Iris pigment epithelial cell (primary cell): ENCODE measurements around the gene MAPK1.
"Not testable (repeated sequence)": the region's sequence is repeated elsewhere in the genome, so short reads cannot be mapped to it uniquely, and the experiment has no call there.

Experiments used
- DNase-seq: peaks from one replicate; pipeline ENCODE4 v3.0.0-alpha.2; 2011; ENCODE audit warnings: low read depth

Gene MAPK1

DNA sequence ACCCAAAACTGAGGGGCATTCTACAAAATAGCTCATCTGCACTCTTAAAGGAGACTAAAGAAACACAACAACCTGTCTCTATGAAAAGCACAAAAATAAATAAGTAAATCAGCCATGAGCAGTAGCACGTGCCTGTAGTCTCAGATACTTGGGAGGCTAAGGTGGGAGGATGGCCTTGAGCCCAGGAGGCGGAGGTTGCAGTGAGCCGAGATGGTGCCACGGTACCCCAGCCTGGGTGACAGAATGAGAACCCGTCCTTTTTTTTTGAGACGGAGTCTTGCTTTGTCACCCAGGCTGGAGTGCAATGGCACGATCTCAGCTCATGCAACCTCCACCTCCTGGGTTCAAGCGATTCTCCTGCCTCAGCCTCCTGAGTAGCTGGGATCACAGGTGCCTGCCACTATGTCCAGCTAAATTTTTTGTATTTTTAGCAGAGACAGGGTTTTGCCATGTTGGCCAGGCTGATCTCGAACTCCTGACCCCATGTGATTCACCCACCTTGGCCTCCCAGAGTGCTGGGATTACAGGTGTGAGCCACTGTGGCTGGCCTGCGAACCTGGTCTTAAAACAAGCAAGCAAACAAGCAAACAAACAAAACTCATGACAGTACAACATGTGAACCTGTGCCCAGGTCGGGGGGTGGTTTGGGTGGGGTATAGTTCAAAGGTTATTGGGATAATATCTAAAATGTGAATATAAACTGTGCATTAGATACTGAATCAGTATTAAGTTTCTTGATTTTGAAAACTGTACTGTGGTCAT is 76.4 kb downstream of the MAPK1 start:
- not testable (repeated sequence) for DNase-seq

DNA sequence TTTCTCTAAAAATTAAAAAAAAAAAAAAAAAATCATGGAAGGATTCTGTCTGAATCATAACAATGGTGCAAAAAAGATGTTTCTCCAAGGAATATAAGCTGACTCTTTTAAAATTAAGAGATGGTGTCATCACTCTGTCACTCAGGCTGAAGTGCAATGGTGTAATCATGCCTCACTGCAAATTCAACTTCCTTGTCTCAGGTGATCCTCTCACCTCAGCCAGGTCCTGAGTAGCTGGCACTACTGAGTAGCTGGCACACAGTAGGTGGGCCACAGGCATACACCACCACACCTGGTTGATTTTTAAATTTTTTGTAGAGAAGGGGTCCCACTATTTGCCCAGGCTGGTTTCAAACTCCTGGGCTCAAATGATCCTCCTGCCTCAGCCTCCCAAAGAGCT is 77.1 kb downstream of the MAPK1 start:
- DNase-seq: no peak

DNA sequence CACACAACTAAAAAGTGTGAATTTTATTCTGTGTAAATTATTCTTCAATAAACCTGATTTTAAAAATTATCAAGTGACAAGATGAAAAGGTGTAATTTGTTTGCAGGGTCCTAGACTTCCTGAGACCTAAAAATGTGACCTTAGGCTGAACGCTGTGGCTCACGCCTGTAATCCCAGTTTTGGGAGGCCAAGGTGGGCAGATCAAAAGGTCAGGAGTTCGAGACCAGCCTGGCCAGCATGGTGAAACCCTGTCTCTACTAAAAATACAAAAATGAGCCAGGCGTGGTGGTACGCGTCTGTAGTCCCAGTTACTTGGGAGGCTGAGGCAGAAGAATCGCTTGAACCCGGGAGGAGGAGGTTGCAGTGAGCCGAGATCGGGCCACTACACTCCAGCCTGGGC is 79.9 kb downstream of the MAPK1 start:
- DNase-seq: not testable (repeated sequence)

DNA sequence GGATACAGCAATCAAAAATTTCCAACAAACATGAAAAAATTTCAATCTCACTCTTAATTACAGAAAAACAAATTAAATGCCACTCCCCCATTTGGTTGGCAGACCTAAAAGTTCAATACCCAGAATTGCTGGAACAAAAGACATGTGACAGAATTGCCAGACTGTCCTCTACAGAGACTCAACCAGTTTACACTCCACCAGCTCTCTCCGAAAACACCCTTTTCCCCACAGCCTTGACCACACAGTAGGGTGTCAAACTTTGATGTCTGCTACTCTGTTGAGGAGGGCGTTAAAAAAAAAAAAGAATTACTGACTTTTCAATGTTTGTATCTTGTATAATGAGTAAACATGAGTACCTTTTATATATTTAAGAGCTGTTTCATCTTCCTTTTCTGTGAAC is 87.2 kb downstream of the MAPK1 start:
- no peak for DNase-seq

DNA sequence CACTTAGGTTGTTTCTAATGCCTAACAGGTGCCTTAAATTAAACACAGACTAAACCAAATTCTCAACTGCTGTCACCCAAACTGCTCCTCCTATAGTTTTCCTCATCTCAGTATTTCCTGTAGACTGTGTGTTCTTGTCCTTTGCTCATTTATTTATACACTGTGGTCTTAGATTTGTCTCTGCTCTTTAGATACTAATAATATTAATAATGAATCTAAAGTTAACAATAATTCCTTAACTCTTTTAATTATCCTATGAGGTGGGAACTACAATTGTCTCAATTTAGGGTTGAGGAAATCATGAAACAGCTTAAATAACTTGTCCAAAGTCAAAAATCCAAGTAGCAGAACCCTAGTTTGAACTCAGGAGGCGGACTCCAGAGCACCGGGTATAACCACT is 88.0 kb downstream of the MAPK1 start:
- DNase-seq: no peak

DNA sequence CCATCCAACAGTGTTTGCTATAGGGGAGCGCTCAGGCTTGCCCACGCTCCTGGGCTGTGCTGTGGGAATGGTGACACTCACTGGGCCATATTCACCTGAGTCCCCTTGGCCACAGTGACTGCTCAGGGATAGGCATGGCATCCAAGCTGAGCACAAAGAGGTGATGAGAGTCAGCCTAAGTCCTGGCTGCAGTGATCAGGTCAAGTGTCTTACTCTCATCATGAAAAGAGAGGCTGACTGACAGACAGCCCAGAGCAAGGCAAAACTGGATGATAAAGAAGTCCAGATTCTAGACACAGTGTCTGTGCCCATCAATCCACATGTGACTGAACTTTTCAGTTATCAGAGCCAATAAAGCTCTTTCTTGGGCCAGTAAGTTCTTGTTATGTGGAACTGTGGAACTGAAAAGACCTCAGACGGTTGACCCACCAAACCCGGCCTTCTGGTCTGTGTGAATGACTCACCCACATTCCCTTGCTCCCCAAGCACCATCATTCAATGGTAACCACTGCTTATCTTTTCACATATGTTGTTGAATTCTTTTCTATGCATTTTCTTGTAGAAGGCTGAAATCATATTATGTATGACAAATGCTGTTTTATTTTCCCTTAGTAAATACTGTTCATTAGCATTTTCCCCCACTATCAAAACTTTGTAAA is 88.6 kb downstream of the MAPK1 start:
- peak; percentile 93 for DNase-seq

DNA sequence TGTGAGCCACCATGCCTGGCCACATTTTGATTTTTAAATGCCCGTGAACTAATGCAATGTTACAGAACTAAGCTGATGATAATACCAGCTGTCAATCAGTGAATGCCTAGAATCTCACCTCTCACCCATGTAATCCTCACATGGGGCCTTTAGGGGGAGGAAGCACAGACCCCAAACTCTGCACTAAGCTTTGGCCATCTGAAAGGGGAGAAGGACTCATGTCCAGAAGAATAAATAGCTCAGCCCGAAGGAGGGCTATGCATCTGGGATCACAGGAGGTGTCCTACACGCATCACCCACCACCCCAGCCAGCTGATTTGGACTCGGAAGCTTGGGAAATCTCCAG is 95.8 kb downstream of the MAPK1 start:
- DNase-seq: no peak

DNA sequence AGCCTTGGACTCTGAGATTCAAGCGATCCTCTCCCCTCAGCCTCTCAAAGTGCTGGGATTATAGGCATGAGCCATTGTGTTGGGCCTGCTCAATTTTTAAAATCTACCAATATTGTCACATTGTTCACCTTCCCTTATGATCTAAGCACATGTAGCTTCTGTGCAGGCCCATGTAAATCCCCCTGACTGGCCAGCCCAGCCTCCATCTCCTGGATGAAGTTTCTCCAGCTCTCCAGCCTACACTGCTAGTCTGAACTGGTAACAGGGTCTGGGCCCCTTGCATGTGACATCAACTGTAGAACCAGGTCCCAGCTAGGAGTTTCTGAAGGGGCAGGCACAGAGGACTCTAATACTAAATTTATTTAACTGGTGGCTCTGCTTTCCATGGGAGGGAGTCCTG is 99.0 kb downstream of the MAPK1 start:
- DNase-seq: no peak

DNA sequence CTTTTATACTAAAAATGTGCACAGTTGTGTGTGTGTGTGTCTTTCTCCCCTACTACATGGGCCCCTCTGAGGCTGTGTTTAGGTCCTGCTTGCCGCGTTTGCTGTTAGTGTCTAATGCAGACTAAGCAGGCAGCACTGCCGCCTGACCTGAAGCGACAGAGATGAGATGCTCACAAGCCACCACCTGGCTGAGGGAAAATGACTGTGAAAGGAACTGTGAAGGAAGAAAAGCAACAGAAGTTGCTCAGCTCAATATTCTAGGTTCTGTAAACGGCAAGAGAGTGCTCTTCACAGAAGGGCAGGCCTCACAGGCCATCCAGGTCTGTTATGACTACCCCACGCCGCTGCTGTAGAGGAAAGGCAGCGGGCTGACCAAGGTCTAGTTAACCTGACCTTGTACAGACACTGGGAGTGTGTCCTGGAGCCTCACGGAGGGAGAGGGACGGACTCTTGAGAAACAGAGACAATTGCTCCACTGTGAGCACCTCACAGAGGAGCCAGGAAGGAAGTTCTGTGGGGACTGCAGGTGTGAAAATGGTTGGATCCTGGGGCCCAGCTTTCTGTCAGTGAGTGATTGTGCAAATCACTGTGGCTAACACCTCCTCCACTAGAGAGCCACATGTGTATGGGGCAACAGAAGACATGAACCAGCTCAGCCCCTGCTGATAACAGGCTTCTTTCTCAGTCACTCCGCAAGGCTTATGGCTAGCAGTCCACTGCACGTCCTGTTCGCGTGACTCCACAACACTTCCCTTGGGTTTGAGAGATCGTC is 100.6 kb downstream of the MAPK1 start:
- no peak for DNase-seq

DNA sequence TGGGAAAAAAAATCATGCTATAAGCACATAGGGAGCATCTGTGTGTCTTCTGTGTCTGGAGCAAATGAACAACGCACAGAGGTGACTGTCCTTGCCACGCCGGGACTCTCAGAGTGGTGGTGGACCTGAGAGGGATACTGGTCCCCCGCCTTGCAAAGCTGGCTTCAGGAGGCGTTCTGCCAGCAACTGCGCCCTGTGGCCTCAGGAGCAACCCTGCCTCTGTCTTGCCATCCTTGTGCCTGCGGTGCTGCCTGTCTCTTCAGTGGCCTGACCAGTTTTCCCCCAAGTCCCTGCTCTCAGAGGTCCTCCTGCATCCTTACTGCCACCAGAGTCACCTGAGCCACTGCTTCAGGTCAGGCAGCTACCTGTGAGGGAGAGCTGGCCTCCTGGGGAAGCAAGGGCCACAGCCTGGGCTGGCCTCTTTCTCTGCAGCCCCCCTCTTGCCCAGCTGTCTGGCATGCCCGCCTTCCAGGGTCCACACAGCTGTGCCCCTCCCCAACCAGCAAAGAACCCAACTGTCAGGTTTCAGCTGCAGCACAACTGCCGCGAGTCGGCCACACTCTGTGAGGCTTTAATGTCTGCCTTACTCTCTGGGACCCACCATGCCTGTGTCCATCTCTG is 101.4 kb downstream of the MAPK1 start:
- no peak for DNase-seq

DNA sequence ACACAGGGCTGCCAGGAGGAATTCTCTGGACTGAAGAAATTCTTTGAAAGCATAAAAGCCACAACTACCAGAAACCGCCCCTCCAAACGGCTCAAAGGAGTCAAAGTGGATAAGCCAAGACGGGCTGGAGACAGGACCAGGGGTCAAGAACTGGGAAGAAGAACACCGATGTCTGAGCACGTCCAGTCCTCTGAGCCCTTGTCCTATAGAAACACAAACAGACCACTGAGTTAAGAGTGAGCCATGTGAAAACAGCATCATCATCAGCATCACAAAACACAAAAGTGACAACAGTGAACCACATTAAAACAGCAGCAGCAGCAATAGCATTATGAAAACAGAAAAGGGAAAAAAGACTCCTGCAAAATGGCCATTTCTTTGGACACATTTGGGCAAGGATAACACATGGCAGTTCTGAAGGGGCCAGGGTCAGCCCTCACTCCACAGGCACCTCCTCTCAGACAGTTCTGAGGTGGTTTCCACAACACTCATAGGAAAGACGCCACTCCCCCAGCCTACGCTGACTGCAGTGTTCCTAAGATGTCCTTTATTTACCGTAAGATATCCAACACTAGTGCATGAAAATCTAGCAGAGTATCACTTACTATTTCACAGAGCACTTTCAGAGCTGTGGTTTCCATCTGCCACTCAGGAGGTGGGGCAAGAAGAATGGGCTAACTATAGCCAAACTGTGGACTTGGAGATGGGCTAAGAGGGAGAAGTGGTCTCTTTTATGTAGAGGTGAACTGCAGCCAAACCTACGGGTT is 103.2 kb downstream of the MAPK1 start:
- no peak for DNase-seq

DNA sequence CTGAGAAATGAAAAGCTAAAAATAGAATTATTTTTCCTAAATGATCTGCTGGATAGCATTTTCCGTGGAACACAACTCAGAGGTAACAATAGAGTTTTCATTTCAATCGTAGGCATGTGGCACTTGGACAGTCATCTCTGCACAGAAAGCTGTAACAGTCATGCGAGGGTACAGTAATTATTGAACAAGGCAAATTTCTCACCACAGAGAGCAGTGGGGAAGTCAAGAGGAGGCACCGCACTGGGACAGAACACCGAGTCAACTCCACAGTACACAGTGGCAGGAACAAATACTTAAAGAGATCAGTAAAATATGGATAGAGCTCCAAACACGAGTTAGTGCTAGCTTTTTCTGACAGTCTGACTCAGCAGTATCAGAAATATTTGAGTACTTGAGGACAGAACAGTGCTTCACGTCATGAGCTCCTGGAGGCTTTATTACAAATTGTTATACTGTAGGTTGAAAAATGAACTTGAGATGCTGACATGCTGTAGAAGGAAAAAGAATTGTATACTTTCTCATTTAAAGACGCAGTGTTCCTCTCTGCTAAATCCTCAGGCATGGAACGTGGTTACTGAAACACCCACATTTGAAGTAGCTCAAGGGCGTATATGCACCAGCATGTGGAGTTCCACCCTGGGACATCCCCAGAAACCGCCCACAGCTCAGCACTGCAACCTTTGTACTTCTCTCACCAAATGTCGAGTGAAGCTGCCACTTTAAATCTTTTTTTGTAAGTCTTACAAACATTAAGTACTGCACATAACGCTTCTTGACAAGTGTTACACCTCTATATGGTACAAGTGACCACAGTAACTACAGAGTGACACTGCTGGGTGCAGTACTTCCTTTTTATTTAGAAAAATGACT is 104.5 kb downstream of the MAPK1 start:
- no peak for DNase-seq

DNA sequence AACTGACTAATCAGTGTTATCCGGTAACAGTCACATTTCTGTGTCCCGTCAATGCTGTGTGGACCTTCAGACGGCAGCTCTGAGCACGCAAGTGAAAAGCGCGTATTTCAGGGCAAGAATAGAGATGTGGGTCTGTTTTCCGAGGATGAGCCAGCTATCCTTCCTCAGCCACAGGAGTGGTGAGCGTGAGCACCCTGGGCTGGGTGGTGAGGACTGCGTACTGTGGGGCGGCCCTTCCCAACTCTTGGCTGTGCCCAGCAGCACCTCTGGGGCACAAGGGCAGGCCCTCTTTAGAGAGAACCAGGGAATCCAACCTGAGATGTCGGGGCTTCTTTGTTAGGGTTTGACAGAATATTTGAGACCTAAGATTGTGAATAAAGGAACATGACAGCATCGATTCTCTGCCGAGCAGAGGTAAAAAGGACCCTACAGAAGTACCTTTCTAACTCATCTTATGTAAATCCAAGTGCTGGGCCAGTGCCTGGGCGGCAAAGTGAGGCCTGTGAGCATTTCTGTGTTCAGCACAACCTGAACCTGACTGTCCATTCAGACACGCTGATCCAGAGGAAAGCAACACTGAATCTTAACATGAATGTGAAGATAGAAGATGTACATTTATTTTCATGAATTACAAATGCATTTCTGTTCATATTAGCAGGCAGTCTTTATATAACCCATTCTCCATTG is 105.3 kb downstream of the MAPK1 start:
- DNase-seq: no peak

DNA sequence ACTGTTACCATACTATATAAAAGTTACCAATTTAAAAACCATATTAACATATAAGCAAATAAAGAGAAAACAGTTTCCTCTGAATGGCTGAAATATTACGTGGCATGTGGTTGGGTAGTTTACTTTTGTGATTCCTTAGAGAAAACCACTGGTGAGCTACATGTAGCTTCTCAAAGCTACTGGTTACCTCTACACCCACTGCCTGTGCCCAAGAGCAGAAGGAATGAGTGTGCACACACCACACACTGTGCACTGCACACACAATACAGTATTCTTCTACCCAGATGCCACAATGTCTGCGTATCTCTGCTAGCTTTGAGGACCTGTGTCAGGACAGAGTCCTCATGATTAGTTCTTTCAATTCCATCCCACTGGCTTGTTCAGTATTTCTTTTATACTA is 106.4 kb downstream of the MAPK1 start:
- peak; percentile 53 for DNase-seq

DNA sequence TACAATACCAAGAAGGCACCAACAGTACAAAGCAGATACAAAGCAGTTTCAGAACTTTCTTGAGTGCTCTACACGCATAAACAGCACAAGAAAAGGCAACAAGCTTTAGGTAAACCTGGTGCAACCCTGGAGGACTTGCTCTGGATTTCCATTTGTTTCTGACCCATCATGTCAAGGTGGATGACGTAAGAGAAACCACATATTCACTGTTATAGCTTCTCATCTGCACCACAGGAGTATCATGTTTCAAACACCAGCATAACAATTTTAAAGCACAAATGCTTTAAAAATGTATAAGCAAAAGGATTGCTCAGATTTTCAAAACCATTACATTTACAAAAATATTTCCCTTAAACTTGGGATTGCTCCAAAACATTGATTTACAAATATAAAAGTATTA is 106.8 kb downstream of the MAPK1 start:
- peak; percentile 95 for DNase-seq

DNA sequence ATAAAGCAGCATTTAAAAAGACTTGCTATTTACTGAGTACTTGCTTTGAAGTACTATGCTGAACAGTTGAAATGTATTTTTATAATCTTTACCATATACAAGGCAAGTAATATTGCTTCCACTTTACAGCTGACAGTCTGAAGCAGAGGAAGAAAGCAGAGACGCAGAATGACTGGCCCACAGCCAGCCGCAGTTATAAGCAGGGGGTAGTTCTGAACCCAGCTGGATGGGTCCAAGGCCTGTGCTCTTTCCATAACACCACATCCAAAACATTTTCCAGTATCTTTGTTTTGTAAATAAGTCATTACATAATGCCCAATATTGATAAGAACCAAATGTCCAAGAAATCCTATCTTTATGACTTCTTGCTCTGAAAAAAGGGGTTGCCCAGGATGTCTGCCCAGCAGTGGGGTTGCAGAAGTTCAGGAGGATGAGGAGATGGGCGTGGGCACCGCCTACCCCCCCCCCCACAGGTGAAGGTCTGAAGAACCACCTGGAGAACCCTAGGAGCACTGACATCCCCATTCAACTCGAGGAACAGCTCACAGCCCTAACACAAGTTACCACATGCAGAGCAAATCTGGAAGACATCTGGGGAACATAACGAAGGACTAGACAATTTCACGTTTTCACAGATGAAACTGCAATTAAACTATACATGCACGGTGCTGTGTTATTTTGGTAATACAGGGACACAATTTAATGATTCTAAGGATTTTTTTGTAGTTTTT is 107.6 kb downstream of the MAPK1 start:
- DNase-seq: no peak

DNA sequence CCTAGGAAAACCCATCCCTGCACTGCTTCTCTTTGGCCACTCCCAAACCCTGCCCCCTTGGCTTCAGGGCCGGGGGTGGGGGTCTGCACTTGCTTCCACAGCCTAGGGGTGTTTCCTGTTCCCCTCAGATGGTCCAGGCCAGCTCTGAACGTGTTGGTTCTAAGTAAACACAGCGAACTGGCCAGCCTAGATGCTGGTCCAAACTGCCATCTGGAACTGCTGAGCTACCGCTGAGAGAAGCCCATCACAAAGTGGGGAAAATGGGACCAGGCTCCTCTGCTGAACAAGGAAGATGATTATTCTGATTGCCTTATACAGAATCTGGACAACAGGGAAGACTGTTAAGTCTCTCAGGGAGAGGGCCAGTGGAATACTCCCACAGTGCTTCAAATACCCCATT is 108.4 kb downstream of the MAPK1 start:
- no peak for DNase-seq

DNA sequence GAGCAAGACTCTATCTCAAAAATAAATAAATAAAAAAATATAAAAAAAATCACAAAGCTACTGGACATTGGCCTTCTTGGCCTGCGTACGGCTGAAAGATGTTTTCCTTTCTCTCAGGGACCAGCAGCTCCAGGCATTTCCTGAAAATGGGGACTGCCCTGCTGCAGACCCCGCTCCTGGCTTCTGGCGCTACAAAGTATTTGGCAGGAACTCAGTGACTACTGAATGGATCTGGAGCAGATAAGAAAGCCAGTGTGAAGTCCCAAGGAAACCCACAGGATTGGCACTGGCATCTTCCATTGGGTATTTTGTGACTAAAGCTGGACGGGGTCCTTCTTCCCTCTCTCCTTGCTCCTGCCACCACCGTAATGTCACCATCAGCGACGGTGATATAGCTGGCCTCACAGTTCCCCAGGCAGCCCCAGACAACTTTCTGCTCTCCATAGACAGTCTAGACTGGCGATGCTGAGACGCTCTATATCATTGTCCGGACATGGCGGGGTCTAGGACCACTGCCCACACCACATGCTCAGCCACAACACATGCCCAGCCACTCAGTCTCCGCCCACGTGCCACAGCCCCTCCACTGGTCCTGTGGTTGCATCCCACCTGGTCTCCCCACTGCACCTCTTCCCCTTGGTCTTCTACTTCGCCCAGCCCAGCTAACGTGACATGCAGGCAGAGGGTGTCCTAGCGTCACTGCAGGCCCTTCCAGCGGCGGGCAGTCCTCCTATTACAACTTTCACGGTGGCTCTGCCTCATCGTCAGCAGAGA is 109.2 kb downstream of the MAPK1 start:
- no peak for DNase-seq

DNA sequence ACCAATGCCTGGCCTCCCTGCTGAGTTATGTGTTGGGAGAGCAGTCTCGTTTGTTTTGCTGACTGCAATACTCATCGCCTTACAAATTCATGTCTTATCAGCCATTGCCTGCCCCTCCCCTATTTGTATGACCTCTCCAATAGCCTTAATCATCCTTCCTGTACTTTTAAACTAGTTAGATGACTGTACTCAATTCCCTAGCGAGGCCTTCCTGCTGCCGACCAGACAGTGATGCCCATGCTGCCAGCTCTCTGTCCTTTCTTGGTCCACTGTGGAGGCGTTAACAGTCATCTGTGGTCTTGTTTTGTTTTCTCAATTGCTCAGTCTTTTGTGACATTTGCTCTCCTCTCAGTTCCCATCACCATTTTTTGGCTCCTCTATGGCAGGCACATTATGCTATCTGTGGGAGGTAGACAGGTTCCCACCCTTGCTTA is 111.6 kb downstream of the MAPK1 start:
- DNase-seq: peak; percentile 82
